Placental epithelial cell (primary cell): ENCODE measurements around the gene ZMYND19. TPM values are rescaled to one million over a fixed set of nuclear protein-coding genes. Genes with fewer than 3 reads are reported as not detected.

Source experiments
- small RNA-seq: library from RNA; depleted of rRNA; stranded (forward); fragments of <200 nt; gene quantifications from one replicate; pipeline ENCODE3, GENCODE V24; 2012
- total RNA-seq: library from RNA; depleted of rRNA; stranded (reverse); fragments of >200 nt; gene quantifications from 2 replicates; pipeline ENCODE4 v1.2.3, GENCODE V29; 2012

The ZMYND19 gene
- total RNA-seq: 15.7 and 16.8 TPM in 2 replicates

GRCh38 chr9:137590469-137591383 is at the start of gene ZMYND19:
TSS of gene ZMYND19 (minus strand) at chr9:137590512. CDS start at chr9:137590263, 249 bp downstream.

GRCh38 chr9:137618105-137619067 is 28.1 kb upstream of the ZMYND19 start, which contains the start of gene EHMT1:
TSS of gene EHMT1 (plus strand) at chr9:137619005. CDS start at chr9:137619029, 24 bp downstream.

GRCh38 chr9:137605121-137606004 is 15.1 kb upstream of the ZMYND19 start, which contains the start of gene ARRDC1:
TSS of gene ARRDC1 (plus strand) at chr9:137605686. CDS start at chr9:137605718, 32 bp downstream.

GRCh38 chr9:137578518-137579258 is 11.6 kb downstream of the ZMYND19 start, which contains the start of gene DPH7:
TSS of gene DPH7 (minus strand) at chr9:137578925. CDS start at chr9:137578777, 148 bp downstream.

GRCh38 chr9:137551264-137552021 is 38.9 kb downstream of the ZMYND19 start, which contains the start of gene MRPL41:
TSS of gene MRPL41 (plus strand) at chr9:137551879. CDS start at chr9:137552082, 203 bp downstream.

GRCh38 chr9:137550231-137550621 is 40.1 kb downstream of the ZMYND19 start, which contains the start of gene PNPLA7:
TSS of gene PNPLA7 (minus strand) at chr9:137550402. CDS start at chr9:137550197, 205 bp downstream.

Small RNA genes within 50 kb of the gene (small RNA-seq; reads per million reads assigned to genes)
- not detected for gene RF00017

Other genes with a start within 250 kb of the ZMYND19 start
- 3.6 and 10.6 TPM in 2 replicates for gene EXD3, start 167.3 kb downstream of the ZMYND19 start, total RNA-seq
- 0.39 and 0.43 TPM in 2 replicates for gene NOXA1, start 167.1 kb downstream of the ZMYND19 start, total RNA-seq
- not detected in 2 replicates for gene ENTPD8, start 149.2 kb downstream of the ZMYND19 start, total RNA-seq
- gene NSMF, start 131.2 kb downstream of the ZMYND19 start, total RNA-seq: 30.2 and 43.8 TPM in 2 replicates
- 2.1 and 4.7 TPM in 2 replicates for gene PNPLA7, start 40.1 kb downstream of the ZMYND19 start, total RNA-seq
- gene MRPL41, start 38.6 kb downstream of the ZMYND19 start, total RNA-seq: 29.8 and 32.6 TPM in 2 replicates
- gene DPH7, start 11.6 kb downstream of the ZMYND19 start, total RNA-seq: 17.1 and 17.3 TPM in 2 replicates
- gene ARRDC1, start 15.2 kb upstream of the ZMYND19 start, total RNA-seq: 130 and 144 TPM in 2 replicates
- 74.1 and 89.1 TPM in 2 replicates for gene EHMT1, start 28.5 kb upstream of the ZMYND19 start, total RNA-seq